GM23338 (cell line): ENCODE data around the gene KANK3.

Experiments
- CTCF ChIP-seq, 2 experiments: fragments of 200-600 bp in 1 of 2; sonication (generic) in 1 of 2; conservative IDR thresholded peaks; 2 replicates each; pipeline versions ENCODE4 v1.5.1 to v1.6.1; 2016 to 2017; ENCODE audit warnings: antibody characterized with exemption in 2 of 2, low read depth in 2 of 2, mild to moderate bottlenecking in 2 of 2, moderate library complexity in 1 of 2
- EZH2 ChIP-seq: fragments of 200-600 bp; sonication (generic); IDR thresholded peaks from one replicate; pipeline ENCODE4 v1.8.0; 2017; ENCODE audit warnings: antibody characterized with exemption, mild to moderate bottlenecking, low read depth; ENCODE audit not compliant: unreplicated experiment
- JUNB ChIP-seq: IDR thresholded peaks from one replicate; pipeline ENCODE4 v1.6.1; 2016; ENCODE audit warnings: antibody characterized with exemption; ENCODE audit not compliant: unreplicated experiment
- POLR2AphosphoS5 ChIP-seq: IDR thresholded peaks from 2 replicates; pipeline ENCODE4 v1.6.1; 2016; ENCODE audit warnings: antibody characterized with exemption, low read depth
- REST ChIP-seq: IDR thresholded peaks from one replicate; pipeline ENCODE4 v1.6.1; 2018; ENCODE audit warnings: antibody characterized with exemption; ENCODE audit not compliant: unreplicated experiment
- ZNF114 ChIP-seq: fragments of 250-450 bp; sonication (Bioruptor Pico); IDR thresholded peaks from 2 replicates; pipeline ENCODE4 v1.5.0; 2020; ENCODE audit warnings: mild to moderate bottlenecking, moderate library complexity

GRCh38 chr19:8343483-8343844 is 402 bp upstream of the KANK3 start:
- TF ChIP-seq CTCF (conservative IDR thresholded peaks at IDR 0.05; ENCODE audit: low read depth in 2 of 2), result no peak
- no peak for TF ChIP-seq POLR2AphosphoS5
- no peak for TF ChIP-seq EZH2
- TF ChIP-seq REST, result no peak
- TF ChIP-seq ZNF114, result no peak
- TF ChIP-seq JUNB, result no peak
